HepG2 (cell line): ENCODE data around the gene DST. TPM values are rescaled to one million over a fixed set of nuclear protein-coding genes. Genes with fewer than 3 reads are reported as not detected.

Experiments
- ATAC-seq: fragments of 200-7000 bp; cut with Tn5 transposase; 3 replicates; pipeline ENCODE4 v1.9.1; 2020; ENCODE audit warnings: mild to moderate bottlenecking, moderate library complexity
- BruUV-seq: library from RNA; stranded (reverse); fragments of 400-500 nt; replicated peaks from 2 replicates; lab custom pipeline; 2021; lab: Mats Ljungman, UMichigan
- CTCF ChIA-PET: fragments of 300-600 bp; formaldehyde crosslinking; extraction: SDS; loops from one replicate; lab custom pipeline; 2021; ENCODE audit warnings: low total read pairs, inconsistent platforms, low intra/inter-chr PET ratio; lab: Yijun Ruan, JAX
- POLR2A ChIA-PET: fragments of 350-600 bp; sonication (Branson Sonifier 250); formaldehyde crosslinking; loops from one replicate; lab custom pipeline; 2020; ENCODE audit warnings: antibody characterized with exemption, inconsistent platforms; lab: Yijun Ruan, JAX
- DNase-seq: peaks from one replicate; pipeline ENCODE4 v3.0.0-alpha.2; 2015; ENCODE audit warnings: low spot score
- FAIRE-seq: peaks from 3 replicates; lab custom pipeline; 2011; peaks lifted over from hg19 to GRCh38; lab: Jason Lieb, UNC
- H2AFZ ChIP-seq: one replicate; pipeline ENCODE4 v1.6.1; 2011; ENCODE audit warnings: low read length, inconsistent platforms
- H3K27ac ChIP-seq: fragments of 300-600 bp; 3 replicates; pipeline ENCODE4 v1.8.0; 2011; ENCODE audit warnings: mixed run types, mild to moderate bottlenecking, mixed read lengths, low read length, inconsistent platforms; ENCODE audit not compliant: insufficient read depth; ENCODE audit errors: extremely low read length
- H3K27me3 ChIP-seq, 2 experiments: fragments of 200-600 bp in 1 of 2; 2 replicates in 1 of 2; 3 replicates in 1 of 2; pipeline versions ENCODE4 v1.6.0 to v1.8.0; 2011; ENCODE audit warnings: low read length in 2 of 2, mild to moderate bottlenecking in 2 of 2, moderate library complexity in 2 of 2, inconsistent platforms in 1 of 2; ENCODE audit not compliant: insufficient read depth in 2 of 2, control insufficient read depth in 1 of 2
- H3K36me3 ChIP-seq, 2 experiments: fragments of 200-600 bp in 1 of 2; replicated peaks in 1 of 2; 2 replicates in 1 of 2; 3 replicates in 1 of 2; pipeline versions ENCODE4 v1.5.1 to v1.8.0; 2011; ENCODE audit warnings: low read length in 2 of 2, inconsistent platforms in 1 of 2; ENCODE audit not compliant: insufficient read depth in 2 of 2, control insufficient read depth in 1 of 2
- H3K4me1 ChIP-seq: 2 replicates; pipeline ENCODE4 v1.5.1; 2012; ENCODE audit warnings: low read length, inconsistent platforms; ENCODE audit not compliant: insufficient read depth
- H3K4me2 ChIP-seq: 2 replicates; pipeline ENCODE4 v1.6.0; 2011; ENCODE audit warnings: low read depth, low read length, inconsistent platforms
- H3K4me3 ChIP-seq, 3 experiments: fragments of 200-600 bp in 1 of 3; sonication (generic), shearing (Covaris generic) in 1 of 3; replicated peaks in 1 of 3; 2 replicates each; pipeline ENCODE4 v1.5.1; 2011 to 2016; ENCODE audit warnings: low read length in 3 of 3, inconsistent platforms in 2 of 3, low read depth in 2 of 3, mild to moderate bottlenecking in 2 of 3, control low read depth in 1 of 3, mixed read lengths in 1 of 3; ENCODE audit not compliant: insufficient read depth in 1 of 3
- H3K79me2 ChIP-seq: one replicate; pipeline ENCODE4 v1.6.1; 2011; ENCODE audit warnings: low read length, inconsistent platforms; ENCODE audit not compliant: insufficient read depth
- H3K9ac ChIP-seq: 2 replicates; pipeline ENCODE4 v1.6.0; 2011; ENCODE audit warnings: mild to moderate bottlenecking, low read depth, low read length, inconsistent platforms; ENCODE audit not compliant: insufficient read depth
- H3K9me3 ChIP-seq: 2 replicates; pipeline ENCODE4 v1.5.1; 2012; ENCODE audit warnings: mild to moderate bottlenecking, low read length
- H4K20me1 ChIP-seq: 2 replicates; pipeline ENCODE4 v1.6.0; 2011; ENCODE audit warnings: inconsistent platforms, mild to moderate bottlenecking, low read length, moderate library complexity; ENCODE audit not compliant: insufficient read depth
- ARID3A ChIP-seq: IDR thresholded peaks from 2 replicates; pipeline ENCODE4 v1.6.1; 2012; ENCODE audit warnings: low read depth, low read length, improper control_type of control experiment
- CBX1 ChIP-seq: IDR thresholded peaks from one replicate; pipeline ENCODE4 v1.6.1; 2016; ENCODE audit warnings: antibody characterized with exemption, low read depth
- HOXA3 ChIP-seq: sonication (generic); formaldehyde crosslinking; IDR thresholded peaks from 2 replicates; pipeline ENCODE4 v1.5.0; 2020; ENCODE audit warnings: missing genetic modification reagents
- NFKB2 ChIP-seq: sonication (generic); formaldehyde crosslinking; IDR thresholded peaks from 2 replicates; pipeline ENCODE4 v1.4.0; 2020; ENCODE audit warnings: missing genetic modification reagents, borderline replicate concordance
- ONECUT2 ChIP-seq: sonication (generic); formaldehyde crosslinking; IDR thresholded peaks from 2 replicates; pipeline ENCODE4 v1.4.0; 2020; ENCODE audit warnings: missing genetic modification reagents
- RBAK ChIP-seq: sonication (generic); formaldehyde crosslinking; IDR thresholded peaks from 2 replicates; pipeline ENCODE4 v1.5.1; 2020; ENCODE audit warnings: mild to moderate bottlenecking, missing genetic modification reagents
- SIN3B ChIP-seq: fragments of 150-350 bp; IDR thresholded peaks from 2 replicates; pipeline ENCODE4 v1.6.1; 2014; ENCODE audit warnings: low read length
- SP2 ChIP-seq: sonication (generic); formaldehyde crosslinking; IDR thresholded peaks from 2 replicates; pipeline ENCODE4 v1.5.1; 2020; ENCODE audit warnings: mild to moderate bottlenecking, missing genetic modification reagents
- SRSF4 ChIP-seq: fragments of 200-400 bp; formaldehyde crosslinking; IDR thresholded peaks from one replicate; pipeline ENCODE4 v1.6.1; 2018; ENCODE audit warnings: mild to moderate bottlenecking, low read depth, low read length, moderate library complexity; ENCODE audit not compliant: poor library complexity, severe bottlenecking
- TFDP1 ChIP-seq: IDR thresholded peaks from 2 replicates; pipeline ENCODE4 v1.6.1; 2016; ENCODE audit warnings: missing compliant biosample characterization, missing genetic modification reagents, borderline replicate concordance
- ZFP36L1 ChIP-seq: sonication (generic); formaldehyde crosslinking; IDR thresholded peaks from 2 replicates; pipeline ENCODE4 v1.8.0; 2022; ENCODE audit warnings: mild to moderate bottlenecking, missing genetic modification reagents, moderate library complexity
- ZFP37 ChIP-seq: sonication (generic); formaldehyde crosslinking; IDR thresholded peaks from 2 replicates; pipeline ENCODE4 v1.4.0; 2020; ENCODE audit warnings: missing genetic modification reagents, borderline replicate concordance
- ZFP62 ChIP-seq: sonication (generic); formaldehyde crosslinking; IDR thresholded peaks from 2 replicates; pipeline ENCODE4 v1.4.0; 2020; ENCODE audit warnings: missing genetic modification reagents
- ZNF326 ChIP-seq: sonication (generic); formaldehyde crosslinking; IDR thresholded peaks from 2 replicates; pipeline ENCODE4 v1.4.0; 2020; ENCODE audit warnings: missing genetic modification reagents, borderline replicate concordance
- ZNF629 ChIP-seq: sonication (generic); formaldehyde crosslinking; conservative IDR thresholded peaks from 2 replicates; pipeline ENCODE4 v1.5.0; 2020; ENCODE audit warnings: missing genetic modification reagents
- ZNF703 ChIP-seq: sonication (generic); formaldehyde crosslinking; IDR thresholded peaks from 2 replicates; pipeline ENCODE4 v1.5.1; 2020; ENCODE audit warnings: missing genetic modification reagents, mild to moderate bottlenecking, moderate library complexity, borderline replicate concordance
- ZNF790 ChIP-seq: sonication (generic); formaldehyde crosslinking; IDR thresholded peaks from 2 replicates; pipeline ENCODE4 v1.8.0; 2022; ENCODE audit warnings: missing genetic modification reagents, mild to moderate bottlenecking, borderline replicate concordance
- WGBS: methylation state at CpG from one replicate; pipeline ENCODE4 v1.1.6; 2017; ENCODE audit warnings: low lambda C conversion rate; 5-methylcytosine and 5-hydroxymethylcytosine counted together
- in situ Hi-C: cut with HindIII; loops from 2 replicates; pipeline ENCODE4 v1.10.0; 2017; ENCODE audit warnings: low pct_unique_long_range_greater_than_20kb; ENCODE audit not compliant: extremely low pct_ligation_motif_present
- intact Hi-C: fragments of 100-400 bp; cut with micrococcal nuclease; formaldehyde crosslinking; loops from one replicate; pipeline ENCODE4 v1.10.0; 2022; ENCODE audit not compliant: unreplicated experiment
- polyA plus RNA-seq, 8 experiments: library from polyadenylated mRNA; depleted of rRNA in 3 of 8; stranded (reverse) in 7 of 8; unstranded in 1 of 8; fragments of >200 nt; fragmentation: Illumina TruSeq in 4 of 8; extraction: Trizol in 4 of 8; gene quantifications; 2 replicates each; pipeline versions ENCODE4 v1.2.1 to v1.2.3, GENCODE V29; 2011 to 2016; ENCODE audit warnings: low read depth in 4 of 8, missing spikeins in 1 of 8, mixed read lengths in 1 of 8; ENCODE audit not compliant: insufficient read depth in 1 of 8
- total RNA-seq, 5 experiments: library from RNA; depleted of rRNA; stranded (reverse); fragments of >200 nt; fragmentation: Illumina TruSeq; extraction: Trizol; gene quantifications; 2 replicates each; pipeline ENCODE4 v1.2.3, GENCODE V29; 2016; ENCODE audit warnings: low read depth in 1 of 5
- TF ChIP-seq, protein P1 (sequence below): sonication (generic); IDR thresholded peaks from 2 replicates; pipeline ENCODE4 v1.6.1; 2016; ENCODE audit warnings: low read depth, borderline replicate concordance
- TF ChIP-seq, protein P2 (sequence below): IDR thresholded peaks from 2 replicates; pipeline ENCODE4 v1.6.1; 2016; ENCODE audit warnings: low read depth, borderline replicate concordance
- TF ChIP-seq, protein P3 (sequence below): sonication (generic); formaldehyde crosslinking; IDR thresholded peaks from 2 replicates; pipeline ENCODE4 v1.5.0; 2020; ENCODE audit warnings: missing genetic modification reagents

The DST gene
- total and polyA plus RNA-seq, 2 of the 13 experiments (the other 11 are each of a cell fraction or from before 2014, with no cell fraction given) = 64.4 to 89.0 TPM

GRCh38 chr6:56605435-56605834 lies 37.3 kb downstream of the DST start:
- Histone ChIP-seq H3K36me3 (0 out of 5 replicates have a peak, but pooled peaks cover 0 to 2% of the 10 kb centered on the region in 2 experiments), H3K27ac (no peak overlapping the region), H3K4me3 (no peak overlapping the region), H3K9ac (no peak overlapping the region), H3K4me2 (no peak overlapping the region), H3K9me3 (no peaks in the 10 kb centered on the region), H3K27me3 (no peaks in the 10 kb centered on the region), H3K79me2 (no peaks in the 10 kb centered on the region), H4K20me1 (no peaks in the 10 kb centered on the region)
- FAIRE-seq = no peak
- no peak for DNase-seq
- BruUV-seq = no TSS peak
- intact Hi-C loops = no loop called here
- POLR2A ChIA-PET = no interaction called here
- no peak for ATAC-seq
- in situ Hi-C loops = no loop called here
- WGBS = 97% methylated on average over 1 of the region's 1 CpG
- TF ChIP-seq SRSF4 = no peak
- no peak for TF ChIP-seq ZFP36L1
- TF ChIP-seq ONECUT2 (CRISPR knock-in tag) = no peak
- TF ChIP-seq, protein P1, sequence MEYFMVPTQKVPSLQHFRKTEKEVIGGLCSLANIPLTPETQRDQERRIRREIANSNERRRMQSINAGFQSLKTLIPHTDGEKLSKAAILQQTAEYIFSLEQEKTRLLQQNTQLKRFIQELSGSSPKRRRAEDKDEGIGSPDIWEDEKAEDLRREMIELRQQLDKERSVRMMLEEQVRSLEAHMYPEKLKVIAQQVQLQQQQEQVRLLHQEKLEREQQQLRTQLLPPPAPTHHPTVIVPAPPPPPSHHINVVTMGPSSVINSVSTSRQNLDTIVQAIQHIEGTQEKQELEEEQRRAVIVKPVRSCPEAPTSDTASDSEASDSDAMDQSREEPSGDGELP = no peak
- no peak for TF ChIP-seq ZNF790 (CRISPR knock-in tag)
- TF ChIP-seq, protein P2, sequence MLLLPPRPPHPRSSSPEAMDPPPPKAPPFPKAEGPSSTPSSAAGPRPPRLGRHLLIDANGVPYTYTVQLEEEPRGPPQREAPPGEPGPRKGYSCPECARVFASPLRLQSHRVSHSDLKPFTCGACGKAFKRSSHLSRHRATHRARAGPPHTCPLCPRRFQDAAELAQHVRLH (CRISPR knock-in tag) = no peak
- TF ChIP-seq SIN3B = no peak
- no peak for TF ChIP-seq NFKB2
- no peak for TF ChIP-seq ZNF326 (CRISPR knock-in tag)
- no peak for TF ChIP-seq ZNF629 (CRISPR knock-in tag)
- TF ChIP-seq RBAK (CRISPR knock-in tag) = no peak
- no peak for TF ChIP-seq HOXA3 (CRISPR knock-in tag)
- no peak for TF ChIP-seq ZNF703 (CRISPR knock-in tag)
- no peak for TF ChIP-seq CBX1
- no peak for TF ChIP-seq ARID3A
- TF ChIP-seq SP2 (CRISPR knock-in tag) = no peak
- no peak for TF ChIP-seq ZFP37 (CRISPR knock-in tag)
- no peak for TF ChIP-seq ZFP62 (CRISPR knock-in tag)
- TF ChIP-seq TFDP1 (CRISPR knock-in tag) = no peak
- TF ChIP-seq, protein P3, sequence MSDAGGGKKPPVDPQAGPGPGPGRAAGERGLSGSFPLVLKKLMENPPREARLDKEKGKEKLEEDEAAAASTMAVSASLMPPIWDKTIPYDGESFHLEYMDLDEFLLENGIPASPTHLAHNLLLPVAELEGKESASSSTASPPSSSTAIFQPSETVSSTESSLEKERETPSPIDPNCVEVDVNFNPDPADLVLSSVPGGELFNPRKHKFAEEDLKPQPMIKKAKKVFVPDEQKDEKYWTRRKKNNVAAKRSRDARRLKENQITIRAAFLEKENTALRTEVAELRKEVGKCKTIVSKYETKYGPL (CRISPR knock-in tag) = no peak
- TF ChIP-seq, all 625 proteins: peak for 0
- H2AFZ ChIP-seq = no peak overlapping the region
- CTCF ChIA-PET = no interaction called here
- no peaks in the 10 kb centered on the region for H3K4me1 ChIP-seq
